Measurements from ENCODE around the gene DLGAP1.

- TF ChIP-seq CTCF (IDR thresholded peaks at IDR 0.05) (no peak), POLR2A (IDR thresholded peaks at IDR 0.05) (no peak)
Observed at GRCh38 chr18:4035521-4035920, 419.6 kb downstream of the DLGAP1 start.
